ENCODE results near the gene LRP1. TPM values are rescaled to one million over a fixed set of nuclear protein-coding genes. Genes with fewer than 3 reads are reported as not detected.

Gene LRP1
- total RNA-seq, 1 donor, result 6.2 TPM

DNA sequence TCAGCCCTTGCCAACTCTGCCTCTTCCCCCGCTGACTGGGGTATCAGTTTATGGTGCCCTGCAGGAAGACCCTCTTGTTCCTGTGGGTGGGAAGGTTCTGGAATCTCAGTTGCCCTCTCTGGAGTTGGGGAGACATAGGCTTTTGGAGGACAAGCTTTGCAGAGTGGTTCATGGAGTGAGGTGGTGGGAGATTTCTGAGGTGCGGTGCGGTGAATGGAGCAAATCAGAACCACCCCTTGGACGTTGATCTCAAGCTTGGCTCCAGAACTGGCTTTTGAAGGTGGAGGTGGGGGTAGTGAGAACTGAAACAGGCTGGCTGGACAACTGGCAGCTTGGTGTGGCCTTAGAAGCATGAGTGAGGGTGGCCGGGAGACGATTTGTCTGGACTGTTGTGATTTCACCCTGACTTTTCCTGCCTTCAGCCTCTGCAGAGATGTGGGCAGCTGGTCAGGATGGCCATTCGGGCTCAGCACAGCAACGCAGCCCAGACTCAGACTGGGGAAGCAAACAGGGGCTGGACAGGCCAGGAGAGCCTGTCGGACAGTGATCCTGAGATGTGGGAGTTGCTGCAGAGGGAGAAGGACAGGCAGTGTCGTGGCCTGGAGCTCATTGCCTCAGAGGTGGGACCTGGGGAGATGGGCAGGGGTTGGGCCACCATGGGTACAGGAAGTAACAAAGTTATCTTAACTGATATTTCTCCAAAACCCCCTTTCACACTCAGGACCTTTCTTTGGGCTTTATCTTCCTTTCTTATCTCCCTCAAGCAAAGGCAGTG lies 102.3 kb downstream of the LRP1 start:
- DNase-seq (ENCODE audit: low read depth in 2 of 3, low spot score in 2 of 3), result no peak

DNA sequence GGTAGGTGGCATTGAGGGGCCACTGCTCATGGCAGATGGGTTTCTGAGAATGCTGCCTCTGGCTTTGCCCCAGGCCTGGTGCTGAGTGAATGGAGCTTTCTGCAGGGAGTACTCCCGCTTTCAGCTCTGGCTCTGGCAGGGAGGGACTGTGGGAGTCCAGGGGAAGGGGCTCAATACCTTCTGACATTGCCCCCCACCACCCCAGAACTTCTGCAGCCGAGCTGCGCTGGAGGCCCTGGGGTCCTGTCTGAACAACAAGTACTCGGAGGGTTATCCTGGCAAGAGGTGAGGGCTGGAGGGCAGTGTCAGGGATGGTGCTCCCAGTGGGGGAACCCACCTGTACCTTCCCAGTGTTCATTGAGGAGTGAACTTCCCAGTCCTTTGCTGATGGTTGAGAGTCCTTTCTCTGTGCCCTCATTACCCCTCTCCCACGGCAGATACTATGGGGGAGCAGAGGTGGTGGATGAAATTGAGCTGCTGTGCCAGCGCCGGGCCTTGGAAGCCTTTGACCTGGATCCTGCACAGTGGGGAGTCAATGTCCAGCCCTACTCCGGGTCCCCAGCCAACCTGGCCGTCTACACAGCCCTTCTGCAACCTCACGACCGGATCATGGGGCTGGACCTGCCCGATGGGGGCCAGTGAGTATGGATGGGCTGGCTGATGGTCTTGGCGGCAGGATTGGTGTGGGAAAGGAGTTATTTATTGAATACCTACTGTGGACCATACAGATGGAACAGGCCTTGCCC lies 103.2 kb downstream of the LRP1 start:
- DNase-seq (ENCODE audit: low read depth in 2 of 3, low spot score in 2 of 3), result no peak

DNA sequence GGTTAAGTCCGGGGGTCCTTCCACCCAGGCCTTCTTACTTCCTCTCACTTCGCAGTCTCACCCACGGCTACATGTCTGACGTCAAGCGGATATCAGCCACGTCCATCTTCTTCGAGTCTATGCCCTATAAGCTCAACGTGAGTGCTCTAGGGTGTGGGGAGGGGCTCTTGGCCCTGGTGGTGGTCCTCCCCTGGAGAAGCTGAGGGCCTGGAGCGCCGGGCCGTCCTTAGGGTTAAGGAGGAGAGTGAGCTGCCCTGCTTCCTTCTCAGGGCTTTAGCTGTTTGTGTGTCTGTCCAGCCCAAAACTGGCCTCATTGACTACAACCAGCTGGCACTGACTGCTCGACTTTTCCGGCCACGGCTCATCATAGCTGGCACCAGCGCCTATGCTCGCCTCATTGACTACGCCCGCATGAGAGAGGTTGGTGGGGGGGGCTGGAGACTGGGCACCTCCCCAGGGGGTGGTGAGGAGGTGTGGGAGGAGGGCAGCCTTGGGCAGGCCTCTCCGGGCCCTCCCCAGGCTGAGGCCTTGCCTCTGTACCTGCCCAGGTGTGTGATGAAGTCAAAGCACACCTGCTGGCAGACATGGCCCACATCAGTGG lies 104.0 kb downstream of the LRP1 start:
- no peak for DNase-seq (ENCODE audit: low read depth in 2 of 3, low spot score in 2 of 3)

DNA sequence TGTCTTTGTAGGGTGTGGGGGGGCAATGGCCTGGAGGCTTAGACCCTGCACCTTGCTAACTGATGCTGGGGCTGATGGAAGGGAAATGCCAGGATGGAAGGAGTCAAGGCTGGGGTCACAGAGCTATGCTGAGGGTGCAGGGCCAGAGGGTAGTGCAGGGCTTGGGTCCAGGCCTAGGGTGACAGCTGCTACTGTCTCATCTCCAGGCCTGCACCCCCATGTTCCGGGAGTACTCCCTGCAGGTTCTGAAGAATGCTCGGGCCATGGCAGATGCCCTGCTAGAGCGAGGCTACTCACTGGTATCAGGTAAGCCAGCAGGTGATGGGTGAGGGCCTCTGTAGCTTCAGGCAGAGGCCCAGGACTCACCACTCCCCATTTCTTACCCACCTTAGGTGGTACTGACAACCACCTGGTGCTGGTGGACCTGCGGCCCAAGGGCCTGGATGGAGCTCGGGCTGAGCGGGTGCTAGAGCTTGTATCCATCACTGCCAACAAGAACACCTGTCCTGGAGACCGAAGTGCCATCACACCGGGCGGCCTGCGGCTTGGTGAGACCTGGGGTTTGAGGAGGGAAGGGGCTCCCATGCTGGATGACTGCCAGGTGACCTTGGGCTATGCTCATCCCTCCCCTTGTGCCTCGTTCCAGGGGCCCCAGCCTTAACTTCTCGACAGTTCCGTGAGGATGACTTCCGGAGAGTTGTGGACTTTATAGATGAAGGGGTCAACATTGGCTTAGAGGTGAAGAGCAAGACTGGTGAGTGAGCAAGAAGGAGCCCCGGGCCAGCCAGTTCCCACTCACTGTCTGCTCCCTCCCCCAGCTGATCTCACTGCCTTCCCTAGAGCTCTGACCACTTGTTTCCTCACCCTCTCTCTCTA lies 105.3 kb downstream of the LRP1 start:
- no peak for DNase-seq (ENCODE audit: low read depth in 2 of 3, low spot score in 2 of 3)

DNA sequence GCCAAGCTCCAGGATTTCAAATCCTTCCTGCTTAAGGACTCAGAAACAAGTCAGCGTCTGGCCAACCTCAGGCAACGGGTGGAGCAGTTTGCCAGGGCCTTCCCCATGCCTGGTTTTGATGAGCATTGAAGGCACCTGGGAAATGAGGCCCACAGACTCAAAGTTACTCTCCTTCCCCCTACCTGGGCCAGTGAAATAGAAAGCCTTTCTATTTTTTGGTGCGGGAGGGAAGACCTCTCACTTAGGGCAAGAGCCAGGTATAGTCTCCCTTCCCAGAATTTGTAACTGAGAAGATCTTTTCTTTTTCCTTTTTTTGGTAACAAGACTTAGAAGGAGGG lies 105.9 kb downstream of the LRP1 start:
- no peak for DNase-seq (ENCODE audit: low read depth in 2 of 3, low spot score in 2 of 3)

DNA sequence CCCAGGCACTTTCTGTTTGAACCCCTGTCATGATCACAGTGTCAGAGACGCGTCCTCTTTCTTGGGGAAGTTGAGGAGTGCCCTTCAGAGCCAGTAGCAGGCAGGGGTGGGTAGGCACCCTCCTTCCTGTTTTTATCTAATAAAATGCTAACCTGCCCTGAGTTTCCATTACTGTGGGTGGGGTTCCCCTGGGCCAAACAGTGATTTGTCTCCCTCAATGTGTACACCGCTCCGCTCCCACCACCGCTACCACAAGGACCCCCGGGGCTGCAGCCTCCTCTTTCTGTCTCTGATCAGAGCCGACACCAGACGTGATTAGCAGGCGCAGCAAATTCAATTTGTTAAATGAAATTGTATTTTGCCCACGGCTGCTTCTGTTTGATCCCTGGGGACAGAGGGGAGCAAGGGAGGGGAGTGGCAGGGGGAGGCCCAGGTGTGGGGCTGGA lies 106.3 kb downstream of the LRP1 start:
- DNase-seq (ENCODE audit: low read depth in 2 of 3, low spot score in 2 of 3), result no peak

DNA sequence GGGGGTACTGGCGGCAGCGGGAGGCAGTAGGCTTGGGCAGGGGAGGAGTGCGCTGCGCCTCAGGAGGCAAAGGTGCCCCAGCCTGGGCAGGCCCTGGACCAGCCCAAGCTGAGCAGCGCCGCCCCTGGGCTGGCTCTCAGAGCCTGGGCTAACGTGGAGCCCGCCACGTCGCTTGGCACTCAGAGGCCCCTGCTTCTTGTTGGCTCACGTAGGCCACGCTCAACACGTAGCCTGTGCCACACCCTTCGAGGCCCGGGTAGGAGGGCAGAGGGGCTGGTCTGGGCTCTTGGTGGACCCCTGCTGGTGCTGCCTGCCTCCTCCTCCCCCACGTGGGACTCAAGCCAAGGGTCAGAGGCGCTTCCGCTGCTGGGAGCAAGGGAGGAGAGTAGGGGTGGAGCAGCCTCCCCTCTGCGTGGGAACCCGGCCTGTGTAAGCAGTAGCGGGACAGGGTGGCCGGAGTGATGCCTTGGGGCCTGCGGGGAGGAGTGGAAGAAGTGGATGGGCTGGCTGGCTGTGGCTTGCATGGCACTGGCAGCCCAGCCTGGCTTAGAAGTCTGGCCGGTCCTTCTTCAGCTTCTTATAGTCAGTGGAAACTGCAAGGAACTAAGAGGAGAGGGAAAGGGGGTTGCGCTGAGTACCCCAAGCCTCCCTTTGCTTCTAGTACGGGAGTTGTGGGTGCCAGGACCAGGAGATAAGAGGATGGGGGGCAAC lies 106.9 kb downstream of the LRP1 start:
- DNase-seq (ENCODE audit: low read depth in 2 of 3, low spot score in 2 of 3), result no peak

DNA sequence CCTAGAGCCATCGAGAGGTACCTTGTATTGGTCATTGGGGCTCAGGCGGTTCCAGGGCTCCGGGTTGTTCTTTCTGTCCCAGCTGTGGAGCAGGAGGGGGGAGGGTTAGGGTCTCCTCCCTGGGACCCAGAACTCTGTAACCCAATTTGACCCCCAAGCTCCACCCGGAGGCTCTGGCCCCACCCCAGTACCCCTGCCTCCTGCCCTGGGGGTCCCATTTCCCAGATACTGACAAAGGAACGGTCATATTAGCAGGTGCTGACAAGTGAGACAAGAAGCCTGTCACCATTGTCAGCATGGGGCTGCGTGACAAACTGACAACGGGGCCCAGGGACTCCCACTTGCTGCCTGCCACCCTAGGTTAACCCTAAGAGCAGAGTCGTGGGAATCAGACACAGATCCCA lies 107.4 kb downstream of the LRP1 start:
- DNase-seq (ENCODE audit: low read depth in 2 of 3, low spot score in 2 of 3), result no peak

DNA sequence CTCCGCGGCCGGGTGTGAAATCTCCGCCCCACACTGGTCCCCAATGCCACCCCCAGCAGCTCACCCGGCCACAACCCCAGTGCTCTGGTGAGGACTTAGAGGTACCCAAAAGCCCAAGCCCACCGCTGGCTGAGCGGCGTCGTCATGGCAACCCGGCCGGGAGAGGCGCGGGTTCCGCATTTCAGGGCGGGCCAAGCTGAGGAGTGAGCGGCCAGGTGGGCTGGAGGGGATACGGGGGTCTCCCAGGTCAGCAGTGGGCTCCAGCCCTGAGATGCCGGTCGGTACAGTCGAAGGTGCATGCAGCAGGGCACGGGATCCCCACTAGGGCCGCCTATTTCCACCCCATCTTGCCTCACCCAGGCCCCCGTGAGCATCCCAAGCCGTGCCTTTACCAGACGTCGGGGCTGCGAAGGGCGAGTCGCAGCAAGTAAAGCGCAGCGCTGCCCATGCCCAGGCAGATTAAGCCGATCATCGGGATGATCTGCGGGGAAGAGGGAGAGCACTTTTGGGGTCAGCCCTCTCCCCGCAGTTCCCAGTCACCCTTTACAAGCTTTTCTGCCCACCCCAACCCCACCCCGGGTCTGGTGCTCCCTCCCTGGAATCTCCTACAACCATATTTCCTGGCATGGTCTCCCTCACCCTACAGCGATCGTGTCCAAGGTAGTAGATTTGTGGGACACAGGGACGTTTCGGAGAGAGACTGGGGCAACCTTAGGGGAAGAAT lies 108.1 kb downstream of the LRP1 start:
- DNase-seq (ENCODE audit: low read depth in 2 of 3, low spot score in 2 of 3), result peak in 1 of 3 donors; percentile 52

DNA sequence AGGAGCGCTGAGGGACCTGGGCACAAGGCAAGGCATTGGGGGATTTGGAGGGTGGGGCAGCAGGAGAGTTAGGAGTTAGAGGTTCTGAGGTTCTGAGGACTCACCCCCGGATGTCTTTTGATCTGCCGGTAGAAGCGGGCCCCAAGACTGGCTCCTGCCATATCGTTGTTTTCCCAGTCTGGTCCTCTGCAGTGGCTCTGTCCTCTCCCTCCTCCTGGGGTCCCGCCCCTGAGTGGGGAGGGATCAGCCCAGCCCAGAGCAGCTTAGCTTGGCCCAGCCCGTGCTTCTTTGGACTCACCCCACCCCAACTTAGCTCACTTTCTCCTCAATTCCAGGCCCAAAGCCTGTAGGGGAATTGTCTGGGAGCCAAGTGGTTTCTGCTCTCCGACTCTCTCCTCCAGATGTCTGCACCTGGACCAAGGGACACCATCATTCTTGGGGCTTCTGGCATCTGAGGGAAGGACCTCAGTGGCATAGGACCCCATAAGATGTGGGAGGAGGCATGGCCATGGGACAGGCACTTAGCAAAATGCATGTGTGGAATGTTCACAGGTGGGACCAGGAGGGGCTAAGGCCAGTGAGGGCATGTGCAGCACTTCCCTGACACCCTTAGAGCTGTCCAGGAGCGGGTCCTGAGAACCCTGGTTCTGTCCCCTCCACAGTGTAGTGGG lies 108.8 kb downstream of the LRP1 start:
- no peak for DNase-seq (ENCODE audit: low read depth in 2 of 3, low spot score in 2 of 3)

DNA sequence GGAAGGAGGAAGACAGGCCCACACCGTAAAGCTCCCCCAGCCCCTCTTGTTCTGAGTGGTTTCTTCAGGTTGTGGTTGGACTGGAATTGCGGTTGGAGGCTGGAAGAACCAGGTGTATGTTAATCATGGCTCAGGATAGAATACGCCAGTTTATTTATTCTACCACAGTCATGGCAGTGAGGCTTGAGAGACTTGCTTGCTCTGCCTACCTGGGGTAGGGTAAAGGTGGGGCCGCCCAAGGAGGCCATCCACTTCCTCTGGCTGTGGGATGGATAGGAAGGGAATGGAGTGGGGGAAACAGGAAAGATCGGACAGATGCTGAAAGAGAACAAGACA lies 109.3 kb downstream of the LRP1 start:
- no peak for DNase-seq (ENCODE audit: low read depth in 2 of 3, low spot score in 2 of 3)

DNA sequence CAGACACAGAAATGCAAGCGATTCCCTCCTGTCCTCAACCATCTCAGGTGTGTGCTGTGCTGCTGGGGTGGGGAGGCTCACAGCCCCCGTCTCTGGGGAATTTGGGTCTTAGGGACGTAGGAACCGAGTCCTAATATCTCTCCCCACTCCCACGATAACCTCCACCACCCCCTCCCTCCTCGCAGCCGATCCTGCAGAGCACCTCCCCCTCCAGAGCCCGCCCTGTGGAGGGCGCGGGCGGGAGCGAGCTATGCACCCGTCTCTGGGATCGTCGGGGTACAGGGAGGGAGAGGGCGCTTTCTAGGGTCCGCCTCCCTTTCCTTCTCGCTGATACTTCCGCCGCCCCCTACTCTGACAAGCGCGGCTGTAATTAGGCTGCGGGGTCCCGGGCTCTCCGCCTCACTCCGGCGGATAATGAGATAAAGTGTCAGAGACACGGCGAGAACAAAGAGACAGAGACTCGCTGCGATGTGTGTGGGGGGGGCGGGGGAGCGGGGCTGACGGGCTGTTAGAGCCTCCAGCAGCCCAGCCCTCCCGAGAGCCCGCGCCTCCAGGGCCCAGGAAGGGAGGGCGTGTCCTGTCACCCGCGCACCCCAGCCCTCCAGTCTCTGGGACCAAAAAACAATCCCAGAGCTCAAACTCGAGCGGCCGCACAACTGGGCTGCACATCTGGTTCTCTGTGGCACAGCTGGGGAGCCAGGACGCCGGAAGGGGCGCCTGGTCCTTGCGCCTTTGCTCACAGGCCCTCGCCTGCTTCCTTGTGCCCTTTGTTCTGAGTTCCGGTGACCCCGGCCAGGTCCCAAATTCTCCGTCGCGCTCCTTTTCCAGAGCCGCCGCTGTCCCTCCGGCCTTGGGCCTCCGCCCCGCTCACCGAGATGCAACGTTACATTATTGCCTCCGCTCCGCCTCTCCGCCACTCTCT lies 109.9 kb downstream of the LRP1 start:
- no peak for DNase-seq (ENCODE audit: low read depth in 2 of 3, low spot score in 2 of 3)

DNA sequence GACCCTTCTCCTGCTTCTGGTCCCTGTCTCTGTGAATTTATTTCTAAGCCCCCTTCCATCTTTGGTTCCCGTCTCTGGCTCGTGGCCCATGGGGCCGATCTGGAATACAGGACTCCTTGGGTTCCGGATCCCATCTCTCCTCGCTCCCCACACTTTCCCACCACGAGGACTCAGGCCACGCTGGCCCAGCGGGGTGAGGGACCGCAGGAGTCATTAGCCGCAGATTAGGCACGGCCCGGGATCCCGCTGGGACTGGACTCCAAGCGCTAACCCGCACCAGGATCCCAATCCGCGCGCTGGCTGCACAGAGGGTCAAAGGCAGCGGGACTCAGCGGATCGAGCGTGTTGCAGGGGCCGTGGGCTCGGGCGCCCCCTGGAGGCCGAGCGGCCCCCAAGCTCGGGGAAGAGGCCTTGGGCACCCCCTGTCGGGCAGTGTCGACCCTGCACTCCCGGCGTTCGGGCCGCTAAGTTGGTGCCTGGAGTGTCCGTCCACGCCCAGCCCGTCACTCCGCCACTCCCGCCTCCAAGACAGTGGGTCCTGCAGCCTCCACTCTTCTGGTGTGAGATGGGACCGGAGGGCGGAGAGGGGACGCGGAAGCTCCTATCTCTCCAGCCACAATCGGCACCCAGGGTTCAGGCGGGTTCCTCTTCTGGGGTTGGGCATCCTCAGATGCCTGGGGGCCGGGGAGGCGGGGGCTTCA lies 110.7 kb downstream of the LRP1 start:
- DNase-seq (ENCODE audit: low read depth in 2 of 3, low spot score in 2 of 3), result peak; percentile 82 to 88 (median 87)

DNA sequence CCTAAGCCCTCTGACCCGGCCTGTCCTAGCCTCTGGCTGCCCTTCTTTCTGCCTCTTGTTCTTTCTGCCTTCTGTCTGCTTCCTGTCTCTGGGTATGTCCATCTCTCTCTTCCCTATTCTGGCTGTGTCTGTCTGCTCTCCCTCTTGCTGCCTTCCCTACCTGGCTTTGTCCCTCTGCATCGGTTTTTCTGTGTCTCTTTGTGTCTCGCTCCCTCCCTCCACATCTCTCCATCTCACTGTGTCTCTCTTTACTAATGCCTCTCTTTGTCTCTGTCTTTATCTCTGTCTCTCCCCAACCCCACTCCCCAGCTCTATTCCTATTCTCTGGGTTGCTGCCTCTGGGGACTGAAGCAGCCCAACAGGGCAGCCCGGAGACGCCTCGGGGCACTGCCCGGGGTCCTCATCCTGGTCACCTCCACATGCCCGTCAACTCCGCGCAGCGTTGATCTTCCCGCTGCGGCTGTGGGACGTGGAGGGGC lies 111.3 kb downstream of the LRP1 start:
- DNase-seq (ENCODE audit: low read depth in 2 of 3, low spot score in 2 of 3), result no peak

DNA sequence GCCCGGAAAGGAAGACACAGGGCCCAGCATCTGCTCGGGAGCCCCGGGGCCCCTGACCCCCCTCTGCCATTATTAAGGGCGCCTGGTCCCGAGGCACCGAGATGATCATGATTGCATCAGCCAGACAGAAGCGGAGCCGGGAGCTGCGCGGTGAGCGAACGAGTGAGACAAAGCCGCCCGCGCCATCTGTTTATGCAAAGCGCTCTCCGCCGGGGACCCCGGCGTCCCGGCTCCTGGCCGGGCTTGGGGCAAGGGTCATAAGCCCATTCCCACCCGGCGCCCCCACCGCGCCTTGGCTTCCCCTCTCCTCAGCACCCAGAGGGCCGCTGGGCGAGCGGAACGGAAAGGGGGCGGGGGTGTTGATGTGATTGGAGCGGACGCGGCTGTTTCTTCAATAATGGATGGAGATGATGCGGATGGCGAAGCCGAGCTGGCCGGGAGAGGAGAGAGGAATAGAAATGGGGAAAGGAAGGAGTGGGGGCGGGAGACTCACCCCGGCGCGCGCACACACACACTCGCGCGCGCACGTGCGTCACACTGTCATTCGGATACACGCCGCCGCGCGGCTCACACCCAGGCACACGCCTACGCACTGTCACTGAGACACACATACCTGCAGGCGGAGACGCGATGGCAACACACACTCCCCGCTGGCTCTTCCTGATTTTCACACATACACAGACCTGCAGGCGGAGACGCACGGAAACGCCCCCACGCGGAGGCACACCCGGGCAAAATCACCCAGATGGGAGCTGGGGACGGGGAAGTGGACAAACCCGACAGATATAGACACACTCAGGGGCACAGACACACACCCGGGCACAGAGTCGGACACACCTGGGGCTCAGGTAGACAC lies 112.0 kb downstream of the LRP1 start:
- no peak for DNase-seq (ENCODE audit: low read depth in 2 of 3, low spot score in 2 of 3)

DNA sequence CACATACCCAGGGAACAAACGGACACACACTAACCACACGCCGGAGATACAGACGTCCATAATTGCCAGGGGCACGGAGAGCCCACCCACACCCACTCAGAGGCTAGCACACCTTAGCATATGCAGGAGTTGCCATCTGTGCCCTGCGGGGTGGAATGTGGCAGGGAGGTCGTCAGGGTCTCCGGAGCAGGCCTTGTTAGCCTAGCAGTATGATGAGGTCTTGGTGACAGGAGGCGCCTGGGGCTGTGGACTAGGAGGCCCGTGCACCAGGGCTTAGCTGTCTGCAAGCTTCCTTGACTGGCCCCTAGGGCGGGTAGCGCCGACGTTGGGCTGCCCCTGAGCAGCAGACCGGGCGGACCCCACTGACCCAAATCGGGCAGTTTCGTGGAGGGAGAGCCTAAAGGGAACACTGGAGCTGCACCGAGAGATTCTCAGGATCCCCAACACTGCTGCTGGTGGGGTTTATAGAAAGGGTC lies 112.7 kb downstream of the LRP1 start:
- no peak for DNase-seq (ENCODE audit: low read depth in 2 of 3, low spot score in 2 of 3)

Measured in hematopoietic multipotent progenitor cell (in vitro differentiated cells).